ELF-1 (cell line): Measurements from ENCODE around the gene SPOCD1.
A peak's percentile ranks its signal among the peaks of the same experiment; 100 is the strongest.

Source experiments
- DNase-seq: peaks from one replicate; pipeline ENCODE4 v3.0.0-alpha.2; 2016; ENCODE audit warnings: low read depth, low spot score

Gene SPOCD1

DNA sequence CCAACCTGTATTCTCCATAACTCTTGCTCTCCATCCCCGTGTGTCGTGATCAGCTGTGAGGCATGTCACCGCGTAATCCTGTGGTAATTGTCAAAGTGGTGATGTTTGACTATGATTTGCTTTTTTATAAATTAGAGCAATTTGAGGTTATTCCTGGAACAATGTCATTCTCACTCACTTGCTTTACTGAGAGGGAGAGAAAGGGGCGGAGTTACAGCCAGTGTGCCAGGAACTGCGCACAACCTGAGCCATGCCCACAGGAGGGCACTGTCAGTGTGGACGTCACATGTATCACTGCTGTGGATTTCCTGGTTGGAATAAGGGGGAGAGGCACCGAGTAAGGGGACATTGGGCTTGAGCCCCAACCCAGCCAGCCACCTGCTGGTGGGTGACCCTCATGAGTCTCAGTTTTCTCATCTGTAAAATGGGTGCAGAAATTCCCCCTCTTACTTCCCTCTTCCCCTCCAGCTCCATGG lies 58.6 kb downstream of the SPOCD1 start:
- DNase-seq, result no peak

DNA sequence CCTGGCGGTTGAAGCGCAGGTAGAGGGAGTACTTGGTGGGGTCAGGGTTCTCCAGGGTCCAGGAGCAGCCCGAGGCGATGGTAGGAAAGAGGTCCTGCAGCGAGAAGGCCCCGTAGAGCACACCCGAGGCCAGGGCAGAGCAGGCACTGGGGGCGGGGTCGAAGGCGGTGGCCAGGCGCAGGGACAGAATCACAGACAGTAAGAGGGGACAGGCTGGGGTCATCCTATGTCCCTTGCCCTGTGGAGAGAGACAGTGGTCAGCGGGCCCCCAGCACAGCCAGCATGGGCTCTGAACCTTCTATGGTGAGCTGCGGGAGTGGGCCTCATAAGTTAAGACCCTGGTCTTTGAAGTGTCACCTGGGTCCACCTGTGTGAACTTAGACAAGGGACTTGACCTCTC lies 59.2 kb downstream of the SPOCD1 start:
- no peak for DNase-seq

DNA sequence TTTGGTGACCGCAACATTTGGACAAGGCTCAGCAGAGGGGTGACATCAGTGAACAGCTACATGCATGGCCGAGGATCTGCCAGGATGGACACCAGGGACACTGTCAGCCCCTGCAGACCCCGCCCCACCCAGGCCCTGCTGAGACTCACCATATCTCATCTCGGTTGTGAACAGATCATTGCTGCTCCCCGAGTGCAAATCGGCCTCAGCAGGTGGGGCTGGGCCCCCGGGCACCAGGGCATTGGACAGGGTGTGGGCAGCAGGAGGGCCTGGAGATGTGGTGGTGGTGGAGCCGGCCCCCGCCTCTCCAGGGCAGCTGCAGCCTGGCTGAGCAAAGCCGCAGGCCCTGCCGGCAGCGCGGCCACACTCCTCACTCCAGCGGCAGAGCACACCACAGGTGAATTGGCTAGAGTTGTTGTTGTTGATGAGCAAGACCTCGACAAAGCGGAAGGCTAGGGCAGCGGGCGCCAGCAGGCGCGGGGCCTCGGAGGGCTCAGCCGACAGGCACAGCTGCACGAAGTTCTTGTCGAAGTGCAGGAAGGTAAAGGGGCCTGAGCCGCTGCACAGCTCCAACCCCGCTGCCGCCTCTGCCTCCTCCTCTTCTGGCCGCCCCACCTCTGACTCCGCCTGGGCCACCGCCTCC lies 59.9 kb downstream of the SPOCD1 start:
- peak; percentile 53 for DNase-seq

DNA sequence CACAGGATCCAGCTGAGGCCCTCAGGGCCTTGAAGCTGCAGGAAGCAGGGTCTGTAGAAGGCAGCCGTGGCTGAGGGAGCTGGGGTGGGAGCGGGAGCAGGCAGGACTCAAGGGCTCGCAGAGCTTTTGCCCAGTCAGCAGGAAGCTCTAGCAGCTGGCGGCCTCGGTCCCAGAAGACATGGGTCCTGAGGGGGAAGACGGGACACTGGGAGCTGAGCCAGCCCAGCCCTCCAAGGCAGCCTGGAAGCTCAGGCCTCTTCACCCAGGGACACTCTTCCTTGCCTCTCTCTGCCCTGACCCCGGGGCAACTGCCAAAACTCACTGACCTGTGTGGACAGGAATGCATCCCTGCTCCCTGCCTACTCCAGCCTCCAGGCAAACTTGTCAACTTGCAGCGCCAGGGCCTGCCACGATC lies 60.6 kb downstream of the SPOCD1 start:
- DNase-seq, result peak; percentile 91

DNA sequence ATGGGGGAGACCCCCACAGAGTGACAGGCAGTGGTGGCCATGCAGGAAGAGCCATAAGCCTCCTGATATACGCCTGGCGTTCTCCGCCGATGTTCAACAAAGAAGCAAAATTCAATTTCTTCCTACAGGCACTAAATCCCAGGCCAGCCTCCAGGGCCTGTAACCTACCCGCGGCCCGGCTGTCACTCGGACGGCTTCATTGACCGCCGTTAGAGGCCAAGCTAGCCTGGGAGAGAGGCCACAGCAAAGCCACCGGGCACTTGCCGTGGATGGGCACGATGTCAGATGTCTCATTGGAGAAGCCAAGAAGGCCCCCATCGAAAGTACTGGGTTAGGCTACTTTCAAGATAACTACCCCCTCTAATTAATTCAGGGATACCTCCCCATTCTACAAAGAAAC lies 61.4 kb downstream of the SPOCD1 start:
- no peak for DNase-seq

DNA sequence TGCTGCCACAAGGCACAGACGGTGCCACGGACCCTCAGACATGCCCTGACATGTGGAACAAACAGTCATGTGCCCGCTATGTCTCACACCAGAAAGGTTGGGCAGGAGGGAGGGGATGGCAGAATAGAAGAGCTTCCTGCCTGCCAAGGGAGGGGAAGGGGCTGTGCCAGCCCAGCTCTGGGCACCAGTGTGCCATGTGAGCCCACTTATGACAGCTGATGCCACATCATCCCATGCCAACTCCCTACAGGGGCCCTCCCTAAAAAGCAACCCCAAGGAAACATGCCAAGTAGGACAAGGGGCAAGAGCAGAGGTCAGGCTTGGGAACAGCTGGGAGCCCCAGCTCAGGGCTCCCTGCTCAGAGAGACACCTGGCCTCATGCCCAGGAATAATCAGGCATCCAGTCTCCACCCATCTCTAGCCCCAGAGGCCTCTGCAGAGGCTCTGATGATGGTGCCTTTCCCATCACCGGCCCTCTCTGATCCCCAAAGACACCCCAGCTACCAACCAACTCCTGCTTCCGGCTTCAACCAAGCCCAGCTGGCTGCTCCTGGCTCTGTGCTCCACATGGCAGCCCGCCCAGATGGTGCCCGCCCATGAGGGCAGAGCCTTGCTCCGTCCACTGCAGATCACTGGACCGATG lies 62.0 kb downstream of the SPOCD1 start:
- no peak for DNase-seq

DNA sequence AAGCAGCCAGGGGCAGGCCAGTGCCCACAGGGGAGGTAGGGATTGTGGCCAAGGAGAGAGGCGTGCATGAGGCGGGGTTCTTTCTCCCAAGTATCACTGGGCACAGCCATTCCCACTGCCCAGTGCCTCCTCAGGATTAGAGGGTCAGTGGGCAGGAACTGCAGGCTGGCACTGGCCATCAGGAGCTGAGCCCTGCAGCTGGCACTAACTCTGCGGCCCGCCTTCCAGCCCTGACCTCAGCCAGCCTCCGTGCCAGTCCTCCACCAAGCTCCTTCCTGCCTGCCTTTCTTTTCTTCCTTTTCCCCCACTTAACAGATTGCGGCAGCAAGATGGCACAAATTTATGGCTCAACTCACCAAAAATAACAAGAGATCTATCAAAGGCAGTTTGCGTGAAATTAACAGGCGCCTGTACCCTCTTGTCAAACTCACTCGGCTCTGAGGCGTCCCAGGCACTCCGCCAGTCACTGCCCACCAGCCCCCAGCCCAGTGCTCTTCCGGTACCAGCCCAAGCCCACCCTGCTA lies 62.8 kb downstream of the SPOCD1 start:
- DNase-seq, result no peak

DNA sequence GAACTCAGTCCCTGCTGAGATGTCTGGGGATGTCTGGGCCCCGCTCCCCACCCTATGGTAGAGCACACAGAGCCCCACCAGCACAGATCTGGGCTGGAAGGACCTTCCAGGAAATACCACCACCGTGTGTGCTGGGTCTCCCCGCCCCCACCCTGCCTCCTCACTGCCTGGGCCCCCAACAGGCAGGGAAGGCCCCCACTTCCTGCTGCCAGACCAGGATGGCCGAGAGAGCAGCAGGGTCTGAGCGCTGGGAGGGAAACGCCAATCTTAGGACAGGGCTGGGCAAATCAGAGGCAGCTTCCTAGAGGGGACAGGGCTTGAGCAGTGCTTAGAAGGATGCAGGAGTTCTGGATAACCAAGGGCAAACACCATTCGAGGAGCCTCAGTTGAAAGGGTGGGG lies 63.6 kb downstream of the SPOCD1 start:
- DNase-seq, result no peak

DNA sequence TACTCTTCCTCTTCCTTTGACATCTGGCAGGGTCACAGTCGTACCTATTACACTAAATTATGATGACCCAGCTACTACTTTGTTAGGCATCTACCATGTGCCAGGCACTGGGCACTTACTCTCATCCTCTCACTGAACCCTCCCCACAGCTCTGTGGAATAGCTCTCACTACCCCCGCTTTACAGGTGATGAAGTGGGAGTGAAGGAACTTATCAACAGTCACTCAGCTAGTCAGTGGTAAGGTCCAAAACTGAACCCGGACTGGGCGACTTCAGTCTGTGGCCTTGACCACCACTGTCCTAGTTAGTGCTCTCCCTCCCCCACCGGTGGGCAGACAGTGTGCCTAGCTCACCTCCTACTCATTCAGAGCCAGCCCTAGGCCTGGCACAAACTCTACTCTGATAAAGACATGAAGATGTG lies 64.0 kb downstream of the SPOCD1 start:
- no peak for DNase-seq

DNA sequence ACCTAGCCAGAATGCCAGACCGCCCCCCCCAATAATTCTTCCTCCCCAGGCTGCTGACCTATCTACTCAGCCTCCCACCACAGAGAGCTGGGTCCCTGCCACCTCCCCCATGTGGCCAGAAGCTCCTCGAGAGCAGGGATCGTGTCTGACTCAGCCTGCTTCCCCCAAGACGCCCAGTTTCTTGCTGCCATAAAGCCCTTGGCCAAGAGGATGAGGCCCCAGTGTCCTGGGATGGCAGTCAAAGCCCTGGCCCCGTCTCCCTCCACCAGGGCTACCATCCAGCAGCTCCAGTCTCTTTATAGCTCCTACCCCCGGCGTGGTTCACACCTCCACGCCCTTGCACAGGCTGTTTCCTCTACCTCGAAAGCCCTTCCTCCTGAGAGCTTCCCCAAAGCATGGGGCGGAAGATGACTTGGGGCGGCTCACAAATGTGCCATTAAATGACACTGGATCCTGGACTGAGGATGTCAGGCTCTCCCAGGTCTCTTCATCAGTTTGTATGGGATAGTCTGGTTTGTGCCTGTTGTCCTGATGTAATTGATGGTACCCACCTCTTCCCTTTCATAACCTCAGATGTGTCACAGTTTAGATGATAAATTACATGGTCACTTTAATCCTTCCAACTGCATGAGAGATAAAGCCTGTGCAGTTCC lies 64.8 kb downstream of the SPOCD1 start:
- DNase-seq, result no peak

DNA sequence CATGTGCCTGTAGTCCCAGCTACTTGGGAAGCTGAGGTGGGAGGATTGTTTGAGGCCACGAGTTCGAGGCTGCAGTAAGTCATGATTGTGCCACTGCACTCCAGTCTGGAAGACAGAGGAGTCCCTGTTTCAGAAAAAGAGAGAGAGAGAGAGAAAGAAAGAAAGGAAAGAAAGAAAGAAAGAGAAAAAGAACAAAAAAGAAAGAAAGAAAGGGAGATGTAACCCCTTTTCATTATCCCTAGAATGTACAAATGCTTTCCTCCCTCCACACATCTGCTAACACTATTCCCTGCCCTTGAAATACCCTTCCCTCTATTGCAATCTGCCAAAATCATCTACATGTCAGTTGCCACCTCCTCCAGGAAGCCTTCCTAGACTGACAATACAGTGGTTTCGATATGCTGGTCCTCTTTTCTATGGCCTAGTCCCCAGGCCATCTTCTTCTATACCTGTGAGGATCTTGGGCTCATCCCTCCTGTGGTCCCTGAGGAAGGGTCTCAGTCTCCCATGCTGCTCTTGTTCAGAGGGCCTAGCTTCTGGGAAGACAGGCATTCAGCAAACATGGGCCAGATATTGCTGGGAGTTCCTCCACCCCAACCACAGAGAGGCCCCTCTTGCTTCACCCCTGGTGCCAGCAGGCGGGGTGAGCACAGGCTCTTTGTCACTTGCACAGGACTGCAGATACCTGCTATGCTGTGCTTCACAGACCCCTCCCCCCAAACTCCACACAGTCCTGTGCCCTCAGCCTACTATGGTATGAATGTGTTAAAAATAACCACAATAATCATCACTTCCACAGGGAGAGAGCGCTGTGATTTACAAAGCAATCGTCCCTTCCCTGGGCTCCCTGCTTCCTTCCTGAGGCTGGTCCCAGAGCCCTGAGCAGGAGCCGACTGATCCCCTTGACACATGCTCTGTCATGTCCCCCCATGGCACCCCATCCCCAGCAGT lies 65.8 kb downstream of the SPOCD1 start:
- no peak for DNase-seq

DNA sequence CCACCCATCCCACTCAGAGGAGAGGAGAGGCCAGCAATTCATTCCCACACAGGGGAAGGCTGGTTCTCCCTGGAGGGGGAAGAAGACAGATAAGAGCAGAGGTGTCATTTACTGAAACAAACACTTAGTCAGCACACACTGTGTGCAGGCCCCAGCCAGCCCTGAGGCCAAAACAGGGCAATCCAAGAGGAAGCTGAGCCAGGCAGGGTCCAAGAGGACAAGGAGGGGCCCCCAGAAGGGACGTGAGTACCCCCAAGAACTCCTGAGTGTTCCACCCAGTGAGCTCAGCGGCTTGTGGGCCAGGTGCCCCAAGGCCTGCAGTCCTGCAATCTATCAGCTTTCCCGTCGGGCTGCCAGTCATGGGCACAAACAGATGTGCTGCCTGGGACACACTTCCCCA lies 67.5 kb downstream of the SPOCD1 start:
- peak; percentile 73 for DNase-seq

DNA sequence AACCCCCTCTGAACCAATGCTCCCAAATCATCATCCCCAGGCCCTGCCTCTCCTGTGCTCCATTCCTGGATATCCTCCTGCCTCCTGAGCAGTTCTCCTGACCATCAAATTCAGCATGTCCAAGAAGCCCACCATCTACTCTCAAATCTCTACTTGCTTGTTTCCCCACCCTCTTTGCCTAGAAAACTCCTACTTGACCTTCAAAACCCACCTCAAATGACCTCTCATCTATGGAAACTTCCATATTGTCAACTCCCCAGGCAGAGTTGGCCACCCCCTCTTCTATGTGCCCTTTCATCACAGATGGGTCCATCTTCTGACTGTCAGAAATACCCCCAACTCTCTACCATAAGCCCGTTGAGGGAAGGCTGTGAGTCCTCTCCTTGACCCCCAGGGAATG lies 68.5 kb downstream of the SPOCD1 start:
- no peak for DNase-seq

DNA sequence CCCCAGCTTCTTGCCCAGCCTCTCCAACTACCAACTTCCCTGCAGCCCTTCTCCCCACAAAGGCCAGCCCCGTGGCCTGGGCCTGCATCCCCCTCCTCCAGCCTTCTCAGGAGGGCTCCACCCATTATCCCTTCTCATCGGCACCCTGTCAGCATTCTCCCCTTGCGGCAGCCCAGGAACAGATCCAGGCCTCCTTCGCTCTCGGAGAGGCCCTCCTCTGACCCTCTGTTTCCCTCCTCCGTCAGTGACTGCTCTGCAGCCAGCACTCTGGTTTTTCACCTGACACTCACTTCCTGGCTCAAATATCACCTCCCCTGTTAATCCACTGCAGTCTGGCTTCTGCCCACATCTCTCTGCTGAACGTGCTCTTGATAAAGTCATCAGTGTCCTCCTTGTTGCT lies 69.1 kb downstream of the SPOCD1 start:
- peak; percentile 44 for DNase-seq

DNA sequence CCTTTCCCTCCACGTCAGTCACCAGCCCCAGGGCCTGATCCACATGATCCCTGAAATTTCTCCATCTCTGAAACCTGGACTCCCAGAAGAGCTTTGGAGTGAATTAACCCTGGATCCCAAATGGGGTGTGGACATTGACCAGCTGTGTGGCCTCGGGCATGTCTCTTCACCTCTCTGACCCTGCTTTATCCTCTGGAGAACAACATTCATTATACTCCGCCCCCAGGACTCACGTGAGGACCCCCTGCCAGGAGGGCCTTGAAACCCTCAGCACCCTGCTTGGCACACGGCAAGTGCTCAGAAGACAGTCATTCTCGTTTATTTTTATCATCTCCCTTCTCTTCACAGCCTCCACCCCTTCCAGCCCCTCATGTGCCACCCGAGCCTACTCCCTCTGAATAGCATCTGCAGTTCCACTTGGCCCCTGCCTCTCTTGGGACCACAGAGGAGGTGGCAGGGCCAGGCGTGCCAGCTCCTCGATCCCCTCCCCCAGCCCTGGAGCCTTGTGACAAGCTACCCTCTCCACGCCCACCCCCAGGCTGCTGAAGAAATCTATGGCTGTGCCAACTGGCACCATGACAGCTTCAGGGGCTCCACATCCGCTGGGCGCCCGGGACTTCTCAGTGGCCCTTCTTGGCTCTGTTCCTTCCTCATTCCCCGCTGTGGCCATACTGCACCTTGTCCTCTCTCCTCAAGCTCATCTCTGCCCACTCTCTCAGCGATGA lies 69.7 kb downstream of the SPOCD1 start:
- no peak for DNase-seq

DNA sequence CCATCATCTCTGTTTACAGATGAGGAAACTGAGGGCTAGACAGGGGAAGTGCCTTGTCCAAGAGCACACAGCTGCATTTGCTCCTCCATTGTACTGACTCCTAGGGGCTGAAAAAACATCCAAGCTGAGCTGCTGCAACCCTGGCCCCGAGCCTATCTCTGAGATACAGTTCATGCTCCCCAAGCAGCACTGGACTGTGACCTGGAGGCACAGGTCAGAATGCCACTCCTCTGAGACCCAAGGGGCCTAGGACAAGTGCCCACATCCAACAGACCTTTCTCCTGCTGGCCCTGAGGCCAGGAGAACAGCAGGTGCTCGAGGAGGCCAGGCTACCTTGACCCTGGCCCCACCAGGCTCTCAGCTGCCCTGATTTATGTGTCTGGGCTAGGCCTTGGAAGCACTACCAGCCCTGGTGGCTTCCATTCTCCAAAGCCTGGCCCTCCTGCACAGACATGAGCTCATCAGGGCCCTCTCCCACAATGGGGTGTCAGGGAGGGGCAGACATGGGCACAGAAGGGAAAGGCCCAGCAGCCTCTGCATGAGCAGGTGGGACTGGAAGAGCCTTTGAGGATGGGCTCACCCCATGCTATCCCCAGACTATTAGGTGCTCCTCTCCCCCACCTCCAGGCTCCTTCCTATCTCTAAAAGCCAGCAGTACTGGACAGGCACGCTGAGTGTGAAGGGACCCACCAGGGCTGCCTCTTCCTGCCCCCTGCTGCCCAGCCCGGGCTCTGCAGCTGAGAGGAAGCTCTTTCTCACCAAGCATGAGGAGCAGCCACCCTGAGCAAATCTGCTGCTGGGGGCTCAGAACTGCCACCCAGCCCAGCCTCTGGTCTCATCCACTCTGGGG lies 70.5 kb downstream of the SPOCD1 start:
- peak; percentile 87 for DNase-seq

DNA sequence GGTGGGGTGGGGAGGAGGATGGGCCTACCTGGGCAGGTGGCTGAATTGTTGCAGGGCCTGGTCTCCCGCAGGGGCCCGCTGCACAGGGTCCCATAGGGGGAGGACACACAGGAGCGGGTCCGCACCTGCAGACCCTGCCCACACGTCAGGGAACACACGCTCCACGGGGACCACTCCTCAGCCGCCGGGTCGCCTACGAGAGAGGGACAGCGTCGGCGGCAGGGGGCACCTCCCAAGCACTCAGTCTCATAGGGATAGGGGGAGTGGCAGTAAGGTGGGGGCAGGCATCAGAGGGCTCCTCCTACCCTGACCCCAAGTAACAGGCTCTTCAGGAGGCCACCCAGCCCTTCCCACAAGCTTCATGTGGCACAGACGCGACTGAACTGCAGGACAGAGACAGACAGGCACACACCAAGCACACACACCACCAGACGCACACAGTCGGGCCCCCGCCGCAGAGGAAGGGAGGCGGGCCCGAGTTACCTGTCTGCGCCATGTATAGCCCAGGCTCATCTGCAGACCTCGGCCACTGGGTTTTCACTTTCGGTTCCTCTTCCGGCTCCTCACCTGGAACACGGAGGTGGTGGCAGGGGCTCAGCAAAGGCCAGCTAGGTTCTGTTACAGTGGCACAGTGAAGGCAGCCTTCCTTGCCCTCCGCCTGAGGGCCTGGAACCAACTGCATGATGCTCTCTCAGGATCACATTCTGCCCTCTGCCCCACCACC lies 71.5 kb downstream of the SPOCD1 start:
- no peak for DNase-seq

DNA sequence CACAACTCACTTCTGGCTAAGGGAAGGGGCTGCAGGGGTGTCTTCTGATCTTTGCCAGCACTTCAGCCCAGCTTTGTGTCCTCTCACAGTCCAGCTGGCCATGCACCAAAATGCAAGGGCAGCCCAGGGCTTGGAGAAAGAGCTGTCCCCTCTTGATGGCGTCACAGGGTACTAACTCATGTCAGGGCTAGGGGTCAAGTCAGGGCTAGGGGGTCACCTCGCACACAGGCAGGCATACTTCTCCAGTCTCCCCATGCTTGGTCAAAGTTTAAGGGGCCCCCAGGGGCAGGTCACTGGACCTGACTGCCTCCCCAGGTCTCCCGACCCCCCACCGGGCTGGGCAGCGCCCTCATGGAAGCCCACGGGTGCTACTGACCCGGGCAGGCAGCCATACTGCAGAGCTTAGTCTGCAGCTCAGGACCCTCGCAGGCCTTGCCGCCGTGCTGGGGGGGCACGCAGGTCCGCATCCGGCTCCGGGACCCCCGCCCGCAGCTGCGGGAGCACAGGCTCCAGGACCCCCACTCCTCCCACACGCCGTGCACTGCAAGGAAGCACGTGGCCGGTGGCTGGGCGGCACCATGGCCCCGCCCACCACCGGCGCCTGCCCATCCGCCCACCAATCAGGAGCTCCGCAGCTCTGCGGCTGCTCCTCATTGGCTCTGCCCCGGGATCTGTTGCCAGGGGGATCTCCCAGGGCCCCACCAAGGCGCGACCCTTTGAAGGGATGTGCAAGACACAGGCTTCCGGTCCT lies 73.2 kb downstream of the SPOCD1 start:
- no peak for DNase-seq
